HUES48 (cell line): ENCODE data around the gene CA9.
A peak's percentile ranks its signal among the peaks of the same experiment; 100 is the strongest.

Source experiments
- H3K27ac ChIP-seq: one replicate; pipeline ENCODE4 v1.7.0; 2013; ENCODE audit warnings: low read depth, low read length, inconsistent platforms
- H3K27me3 ChIP-seq: 2 replicates; pipeline ENCODE4 v1.6.1; 2013; ENCODE audit warnings: mild to moderate bottlenecking, low read length; ENCODE audit not compliant: control insufficient read depth, insufficient read depth
- H3K36me3 ChIP-seq: 2 replicates; pipeline ENCODE4 v1.6.1; 2013; ENCODE audit warnings: low read length; ENCODE audit not compliant: control insufficient read depth, insufficient read depth
- H3K4me1 ChIP-seq: 2 replicates; pipeline ENCODE4 v1.6.1; 2013; ENCODE audit warnings: mild to moderate bottlenecking, low read length; ENCODE audit not compliant: control insufficient read depth, insufficient read depth
- H3K4me3 ChIP-seq: 2 replicates; pipeline ENCODE4 v1.5.1; 2013; ENCODE audit warnings: mild to moderate bottlenecking, low read depth, low read length
- H3K9ac ChIP-seq: 2 replicates; pipeline ENCODE4 v1.6.1; 2013; ENCODE audit warnings: mild to moderate bottlenecking, low read depth, low read length, moderate library complexity
- H3K9me3 ChIP-seq: 2 replicates; pipeline ENCODE4 v1.6.1; 2013; ENCODE audit warnings: low read length; ENCODE audit not compliant: control insufficient read depth, insufficient read depth

CA9 gene

GRCh38 chr9:35687972-35688557 is 14.3 kb downstream of the CA9 start:
- Histone ChIP-seq H3K4me1 (peaks cover 11% of the 10 kb centered on the region), H3K9ac (no peak overlapping the region), H3K9me3 (no peaks in the 10 kb centered on the region), H3K27ac (no peak overlapping the region), H3K27me3 (no peaks in the 10 kb centered on the region), H3K4me3 (peak overlapping the region; percentile 80), H3K36me3 (peaks cover 55% of the 10 kb centered on the region)

- peak overlapping the region; percentile 76 for H3K9ac ChIP-seq
- H3K4me1 ChIP-seq: peaks cover 11% of the 10 kb centered on the region
- peak overlapping the region; percentile 80 for H3K4me3 ChIP-seq
Measured at GRCh38 chr9:35688558-35689541, 15.1 kb downstream of the CA9 start.

GRCh38 chr9:35689542-35690293 is 16.0 kb downstream of the CA9 start, which contains the start of gene TPM2:
TSS of gene TPM2 (minus strand) at chr9:35689925. CDS start at chr9:35689817, 108 bp downstream.
- Histone ChIP-seq H3K27ac (peak within 1 kb of the TSS; percentile 78), H3K27me3 (no peaks in the 10 kb centered on the region), H3K4me1 (peaks cover 11% of the 10 kb centered on the region), H3K36me3 (peaks cover 39% of the 10 kb centered on the region), H3K9ac (peak within 1 kb of the TSS; percentile 76), H3K4me3 (peak within 1 kb of the TSS; percentile 80), H3K9me3 (no peaks in the 10 kb centered on the region)

More at GRCh38 chr9:35688558-35689541, 15.1 kb downstream of the CA9 start:
- peaks cover 47% of the 10 kb centered on the region for H3K36me3 ChIP-seq
- no peaks in the 10 kb centered on the region for H3K27me3 ChIP-seq
- no peaks in the 10 kb centered on the region for H3K9me3 ChIP-seq
- H3K27ac ChIP-seq: peak overlapping the region; percentile 78

GRCh38 chr9:35690294-35690613 is 16.5 kb downstream of the CA9 start:
- peaks cover 11% of the 10 kb centered on the region for H3K4me1 ChIP-seq
- peak overlapping the region; percentile 78 for H3K27ac ChIP-seq
- peak overlapping the region; percentile 80 for H3K4me3 ChIP-seq
- peak overlapping the region; percentile 35; the same call in 1 of the 2 replicates for H3K9ac ChIP-seq
- H3K36me3 ChIP-seq: peaks cover 33% of the 10 kb centered on the region
- H3K9me3 ChIP-seq: no peaks in the 10 kb centered on the region
- H3K27me3 ChIP-seq: no peaks in the 10 kb centered on the region

GRCh38 chr9:35690614-35691333 is 17.0 kb downstream of the CA9 start:
- Histone ChIP-seq H3K27ac (peak overlapping the region; percentile 78), H3K4me3 (peak overlapping the region; percentile 80), H3K9ac (no peak overlapping the region), H3K27me3 (no peaks in the 10 kb centered on the region), H3K36me3 (peaks cover 28% of the 10 kb centered on the region), H3K9me3 (no peaks in the 10 kb centered on the region), H3K4me1 (peaks cover 11% of the 10 kb centered on the region)

- Histone ChIP-seq H3K9ac (no peak overlapping the region), H3K9me3 (no peaks in the 10 kb centered on the region), H3K4me3 (peak overlapping the region; percentile 80), H3K36me3 (peaks cover 28% of the 10 kb centered on the region), H3K27me3 (no peaks in the 10 kb centered on the region), H3K27ac (peak overlapping the region; percentile 78), H3K4me1 (peaks cover 11% of the 10 kb centered on the region)
Measured at GRCh38 chr9:35691334-35691650, 17.6 kb downstream of the CA9 start.

GRCh38 chr9:35691757-35692301 is 18.1 kb downstream of the CA9 start:
- Histone ChIP-seq H3K4me1 (peaks cover 11% of the 10 kb centered on the region), H3K27ac (peak overlapping the region; percentile 78), H3K36me3 (peaks cover 26% of the 10 kb centered on the region), H3K9me3 (no peaks in the 10 kb centered on the region), H3K27me3 (no peaks in the 10 kb centered on the region), H3K9ac (no peak overlapping the region), H3K4me3 (peak overlapping the region; percentile 80; the same call in 1 of the 2 replicates)

- Histone ChIP-seq H3K9ac (no peak overlapping the region), H3K4me3 (no peak overlapping the region), H3K27me3 (no peaks in the 10 kb centered on the region), H3K9me3 (no peaks in the 10 kb centered on the region), H3K36me3 (peaks cover 48% of the 10 kb centered on the region), H3K27ac (no peak overlapping the region), H3K4me1 (0 out of 2 replicates have a peak, but pooled peaks cover 2% of the 10 kb centered on the region)
Measured at GRCh38 chr9:35695943-35696401, 22.2 kb downstream of the CA9 start.

GRCh38 chr9:35696520-35697215 is 22.9 kb downstream of the CA9 start:
- Histone ChIP-seq H3K4me3 (no peak overlapping the region), H3K9ac (no peak overlapping the region), H3K36me3 (peaks cover 55% of the 10 kb centered on the region), H3K9me3 (no peaks in the 10 kb centered on the region), H3K4me1 (no peaks in the 10 kb centered on the region), H3K27me3 (no peaks in the 10 kb centered on the region), H3K27ac (no peak overlapping the region)

GRCh38 chr9:35697486-35697885 is 23.8 kb downstream of the CA9 start:
- Histone ChIP-seq H3K4me1 (no peaks in the 10 kb centered on the region), H3K9ac (no peak overlapping the region), H3K27ac (no peak overlapping the region), H3K36me3 (peaks cover 61% of the 10 kb centered on the region), H3K4me3 (no peak overlapping the region), H3K27me3 (no peaks in the 10 kb centered on the region), H3K9me3 (no peaks in the 10 kb centered on the region)
